NCI-H1694 (cell line): ENCODE data around the gene SOX6.

Experiments
- DNase-seq: peaks from one replicate; lab custom pipeline; 2025; lab: John Stamatoyannopoulos, UW

The SOX6 gene

DNA sequence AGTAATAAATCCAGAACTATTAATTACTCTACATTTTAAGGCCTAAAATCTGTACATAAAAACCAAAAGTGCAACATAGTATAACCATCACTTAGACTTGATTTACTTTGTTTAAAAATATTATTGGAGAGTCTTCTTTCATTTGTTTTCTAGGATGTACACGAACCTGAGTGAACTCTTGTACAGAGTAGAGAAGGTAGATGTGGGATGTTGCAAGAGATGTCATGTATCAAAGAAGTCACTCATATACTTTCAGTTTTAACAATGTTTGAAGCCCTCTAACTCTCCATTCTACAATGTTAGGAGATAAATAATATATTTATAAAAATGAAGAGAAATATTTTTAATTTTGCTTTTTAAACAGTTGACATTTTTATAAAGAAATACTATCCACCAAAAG is 38.6 kb downstream of the SOX6 start:
- no peak for DNase-seq

DNA sequence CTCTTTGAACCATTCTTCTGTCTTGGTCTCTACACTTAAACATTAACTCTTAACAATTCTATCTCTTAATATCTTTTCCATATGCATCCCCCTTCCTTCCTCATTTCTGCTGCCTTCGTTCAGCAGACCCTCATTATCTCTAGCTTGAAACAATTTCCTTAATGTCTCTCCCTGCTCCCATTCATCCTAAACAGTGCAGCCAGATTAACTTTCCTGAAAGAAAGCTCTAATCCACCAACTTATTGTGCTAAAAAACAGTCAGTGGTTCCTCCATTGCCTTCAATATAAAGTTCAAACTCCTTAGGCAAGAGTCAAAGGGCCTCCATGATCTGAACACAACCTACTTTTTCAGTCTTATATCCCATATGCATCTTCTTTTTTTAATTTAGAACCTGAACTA is 42.5 kb downstream of the SOX6 start:
- no peak for DNase-seq

DNA sequence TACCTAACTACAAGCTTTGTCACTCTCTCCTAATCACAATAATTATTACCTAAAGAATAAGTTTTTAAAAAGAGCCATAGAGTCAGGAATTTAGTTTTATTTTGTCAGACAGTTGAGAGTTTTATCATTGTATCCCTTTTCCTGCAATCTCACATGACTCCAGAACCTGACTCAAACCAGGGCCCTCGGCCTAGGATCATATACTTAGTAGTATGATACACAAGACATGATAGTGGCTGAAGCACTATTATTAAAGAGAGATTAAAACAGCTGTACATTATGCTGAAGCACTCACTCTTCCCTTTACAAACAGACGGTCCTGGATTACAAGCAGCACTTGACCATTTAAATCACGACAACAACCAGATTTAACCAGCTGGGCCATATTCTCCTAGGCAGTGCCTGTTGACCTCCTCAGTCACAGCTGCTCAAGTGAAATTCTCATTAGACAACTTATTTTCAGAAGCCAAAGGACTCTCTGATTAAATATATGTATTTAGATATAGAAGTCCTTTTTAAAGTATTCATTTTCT is 44.0 kb downstream of the SOX6 start:
- no peak for DNase-seq

DNA sequence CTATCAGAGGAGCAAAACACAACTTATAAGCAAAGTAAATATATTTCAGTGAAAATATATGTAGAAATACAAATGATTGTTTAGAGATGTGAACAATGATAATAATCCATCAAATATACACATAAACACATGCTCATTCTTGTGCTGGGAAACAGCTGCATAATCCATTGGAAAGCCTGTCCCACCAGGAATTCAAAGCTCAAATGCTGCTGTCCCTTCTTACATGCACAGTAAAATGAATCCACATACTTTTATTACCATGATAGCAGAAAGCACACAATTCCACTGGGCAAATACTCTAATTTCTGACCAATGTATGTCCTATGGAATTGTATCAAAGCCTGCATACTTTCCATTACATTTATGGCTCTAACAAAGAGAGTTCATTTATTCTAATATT is 44.5 kb downstream of the SOX6 start:
- DNase-seq = no peak

DNA sequence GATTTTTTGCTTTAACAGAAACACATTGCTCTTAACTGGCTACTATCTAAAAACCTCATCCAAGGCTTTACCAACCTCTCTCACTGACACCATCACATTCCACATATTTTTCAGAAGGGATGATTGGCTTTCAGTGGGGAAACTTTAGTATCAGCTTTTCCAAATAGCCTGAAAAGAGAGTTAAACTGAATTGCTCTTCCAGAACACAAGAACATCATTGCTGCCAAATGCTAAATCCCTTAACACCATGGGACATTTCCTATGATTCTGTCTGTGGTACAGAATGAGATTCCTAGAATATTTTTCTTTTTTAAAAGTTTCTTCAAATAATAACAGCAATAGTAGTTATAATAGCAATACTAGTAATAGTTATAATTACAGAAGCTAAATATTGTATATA is 45.4 kb downstream of the SOX6 start:
- DNase-seq = no peak

DNA sequence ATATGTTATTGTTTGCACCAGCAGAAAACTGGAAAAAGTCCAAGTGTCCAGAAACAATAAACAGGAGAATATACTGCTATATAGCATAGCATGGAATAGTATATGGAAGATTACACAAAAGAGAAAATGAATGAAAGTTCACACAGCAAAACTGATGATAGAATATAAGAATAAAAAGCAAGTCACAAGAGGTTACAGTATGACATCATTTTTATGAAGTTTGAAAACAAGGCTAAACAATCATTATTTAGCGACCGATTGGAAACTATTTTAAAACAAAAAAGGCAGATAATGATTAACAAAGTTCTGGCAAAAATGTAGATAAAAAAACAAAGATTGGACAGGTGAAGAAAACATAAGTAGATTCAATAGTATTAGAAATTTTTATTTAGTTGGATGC is 47.1 kb downstream of the SOX6 start:
- no peak for DNase-seq

DNA sequence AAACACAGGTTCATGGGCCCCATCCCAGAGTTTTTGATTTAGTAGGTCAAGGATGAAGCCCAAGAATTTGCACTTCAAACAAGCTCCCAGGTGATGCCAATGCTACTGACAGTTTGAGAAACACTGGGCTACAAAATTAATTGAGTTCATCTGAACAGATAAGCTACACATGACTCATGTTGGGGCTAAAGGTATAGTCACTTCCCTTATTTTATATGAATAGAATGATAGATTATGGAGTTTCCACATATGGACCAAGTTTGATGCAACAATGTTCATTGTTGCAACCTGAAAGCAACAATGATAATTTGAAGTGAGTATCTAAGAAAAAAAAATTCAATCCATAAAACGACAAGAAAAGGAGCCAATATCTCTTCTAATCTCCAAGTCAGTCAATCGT is 54.9 kb downstream of the SOX6 start:
- no peak for DNase-seq

DNA sequence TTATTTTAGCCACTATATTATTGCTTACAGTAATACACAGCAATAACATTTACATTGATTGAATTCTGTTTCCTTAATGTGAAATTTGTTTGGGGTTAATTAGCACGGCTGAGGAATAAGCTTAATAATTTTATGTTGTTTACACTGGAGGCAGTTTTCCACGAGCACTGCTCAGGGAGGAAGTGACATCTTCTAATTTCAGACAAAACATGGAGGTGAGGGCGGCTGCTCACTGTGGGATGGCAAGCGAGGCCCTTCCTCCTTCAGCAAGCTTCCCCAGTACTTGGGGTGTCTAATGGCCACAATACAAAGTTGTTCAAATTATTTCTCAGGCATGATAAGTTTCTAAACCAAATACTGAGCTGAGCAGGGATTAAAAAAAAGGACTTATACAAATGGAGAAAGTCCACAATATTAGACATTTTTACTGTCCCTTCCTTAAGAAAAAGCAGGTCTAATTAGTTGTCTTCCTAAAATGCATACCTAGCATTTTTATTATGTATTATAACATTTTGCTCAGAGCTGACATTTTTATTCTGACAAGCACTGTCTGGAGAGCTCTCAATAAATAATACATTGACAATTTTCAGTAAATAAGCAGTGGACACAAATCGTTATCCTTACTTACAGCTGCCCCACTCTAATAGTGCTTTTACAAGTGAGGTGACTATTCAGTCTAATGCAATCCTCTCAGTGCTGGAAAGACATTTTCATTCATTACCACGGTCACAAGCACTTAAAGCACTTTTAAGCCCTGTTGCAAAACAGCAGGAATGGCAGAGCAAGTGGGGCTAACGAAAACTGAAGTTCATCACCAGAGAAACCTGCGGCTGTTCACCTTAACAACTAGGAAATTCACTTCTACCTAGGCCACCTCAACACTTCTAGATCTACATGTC is 56.2 kb downstream of the SOX6 start:
- DNase-seq = no peak

DNA sequence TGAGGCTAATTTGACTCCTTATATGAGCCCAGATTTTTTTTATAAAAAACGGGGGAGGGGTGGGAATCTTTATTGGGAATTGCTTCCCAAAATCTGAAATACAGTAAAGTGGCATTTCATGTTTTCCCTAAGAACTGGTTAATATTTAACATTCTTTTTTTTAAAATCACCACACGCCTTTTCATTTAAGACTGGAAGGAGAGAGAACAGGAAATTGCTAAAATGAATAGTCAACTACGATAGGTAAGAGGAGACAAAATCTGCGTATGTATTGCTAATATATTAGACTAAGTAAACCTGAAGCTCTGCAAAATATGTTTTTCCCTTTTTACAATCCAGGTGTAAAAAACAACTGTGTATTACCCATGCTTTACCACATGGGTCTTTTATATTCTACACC is 57.0 kb downstream of the SOX6 start:
- no peak for DNase-seq

DNA sequence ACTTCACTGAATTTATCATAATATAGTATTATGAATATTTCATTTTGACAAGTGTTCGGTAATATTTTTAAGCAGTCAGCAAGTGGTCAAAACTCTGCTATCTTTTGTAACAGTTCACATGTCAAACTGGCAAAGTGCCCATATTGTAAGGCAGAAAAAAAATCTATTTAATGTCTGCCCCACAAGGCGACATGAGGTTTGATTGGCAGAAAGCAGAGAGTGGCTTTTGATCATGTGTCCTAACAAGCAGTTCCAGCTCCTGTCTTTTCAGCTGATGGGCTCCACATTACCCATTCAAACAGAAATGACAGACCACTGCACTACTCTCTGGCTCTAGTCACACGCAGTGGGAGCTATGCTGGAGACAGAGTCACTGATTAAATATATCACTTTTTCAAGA is 59.0 kb downstream of the SOX6 start:
- DNase-seq = no peak

DNA sequence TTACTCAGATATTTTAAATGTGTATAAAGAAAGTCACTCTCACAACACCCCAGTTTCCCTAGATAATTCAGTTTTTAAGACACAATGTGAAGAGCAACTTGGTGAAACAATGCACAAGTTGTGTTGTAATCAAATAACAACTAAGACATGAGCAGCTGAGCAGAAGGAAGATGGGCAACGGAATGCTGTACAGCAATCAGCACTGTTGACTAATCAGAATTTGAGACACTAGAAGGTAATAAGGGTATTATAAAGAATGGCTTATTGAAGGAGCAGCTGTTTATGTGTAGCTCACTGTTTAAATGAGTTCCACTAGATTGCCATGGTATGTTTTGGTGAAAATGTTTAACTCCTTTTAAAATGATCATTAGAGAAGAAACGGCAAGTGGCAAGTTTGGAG is 60.1 kb downstream of the SOX6 start:
- no peak for DNase-seq

DNA sequence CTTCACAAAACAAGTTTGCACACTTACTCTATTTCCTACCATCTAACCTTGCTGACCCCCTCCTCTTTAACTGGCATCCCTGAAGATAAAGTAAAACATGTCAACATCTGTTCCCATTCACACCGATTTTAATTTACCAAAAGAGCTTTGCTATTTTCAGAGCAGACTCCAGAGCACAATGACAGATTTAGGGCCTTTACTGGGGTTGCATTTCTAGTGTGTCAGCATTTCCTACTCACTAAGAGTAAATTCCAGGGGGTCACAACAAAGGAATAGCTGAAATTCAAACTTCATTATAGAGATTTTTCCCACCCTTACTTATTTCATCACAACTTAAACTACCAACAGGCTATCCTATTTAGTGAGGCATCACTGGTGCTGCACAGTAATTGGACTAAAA is 60.8 kb downstream of the SOX6 start:
- no peak for DNase-seq

DNA sequence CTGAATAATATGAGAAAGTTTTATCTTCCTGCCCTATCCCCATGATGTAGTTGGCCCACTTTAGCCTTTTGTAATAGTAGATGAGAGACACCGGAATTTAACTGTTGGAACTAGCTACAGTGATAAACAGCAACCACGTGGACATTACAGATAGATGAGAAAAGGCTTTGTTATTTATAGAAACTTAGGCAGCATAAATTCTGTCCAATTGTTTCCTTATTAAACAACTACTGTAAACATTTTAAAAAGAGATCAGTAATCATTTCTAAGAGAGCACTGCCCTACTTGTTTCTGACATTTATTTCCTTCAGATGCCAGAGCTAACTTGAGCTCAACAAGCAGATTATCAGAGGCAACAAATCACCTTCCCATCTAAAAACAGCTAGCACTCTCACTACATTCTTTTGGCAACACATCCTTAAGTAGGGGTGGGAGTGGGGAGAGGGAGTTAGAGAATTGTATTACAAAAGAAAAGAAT is 63.1 kb downstream of the SOX6 start:
- no peak for DNase-seq

DNA sequence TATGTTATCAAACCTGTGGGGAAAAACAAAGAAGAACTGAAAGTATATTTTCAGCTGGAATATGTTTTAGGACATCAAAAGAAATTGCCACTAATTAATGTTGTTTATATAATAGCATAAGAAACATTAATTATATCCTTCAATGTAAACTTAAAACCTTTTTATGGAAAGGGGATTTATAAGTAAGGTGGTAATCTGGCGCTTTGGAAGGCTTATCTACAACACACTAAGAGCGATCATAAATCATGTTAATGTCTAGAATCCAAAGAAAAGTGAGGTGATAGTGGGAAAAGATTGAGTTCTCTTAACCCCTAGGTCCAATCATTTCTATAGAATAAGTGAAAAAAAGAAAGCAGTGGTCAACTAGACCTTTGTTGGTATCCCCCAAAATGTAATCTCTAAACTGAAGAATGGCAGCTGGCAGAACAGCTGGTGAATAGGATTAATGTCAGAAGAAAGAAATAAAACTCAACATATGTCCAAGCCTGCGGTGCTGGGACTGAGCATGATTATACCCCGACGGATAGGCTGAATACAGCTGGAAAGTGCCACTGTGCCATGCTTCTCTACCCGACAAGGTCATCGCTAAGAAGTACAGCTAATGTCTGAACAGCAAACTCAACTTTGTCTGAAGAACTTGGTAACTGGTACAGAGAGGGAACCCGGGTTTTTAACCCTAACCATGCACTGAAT is 64.0 kb downstream of the SOX6 start:
- peak; percentile 4 for DNase-seq

DNA sequence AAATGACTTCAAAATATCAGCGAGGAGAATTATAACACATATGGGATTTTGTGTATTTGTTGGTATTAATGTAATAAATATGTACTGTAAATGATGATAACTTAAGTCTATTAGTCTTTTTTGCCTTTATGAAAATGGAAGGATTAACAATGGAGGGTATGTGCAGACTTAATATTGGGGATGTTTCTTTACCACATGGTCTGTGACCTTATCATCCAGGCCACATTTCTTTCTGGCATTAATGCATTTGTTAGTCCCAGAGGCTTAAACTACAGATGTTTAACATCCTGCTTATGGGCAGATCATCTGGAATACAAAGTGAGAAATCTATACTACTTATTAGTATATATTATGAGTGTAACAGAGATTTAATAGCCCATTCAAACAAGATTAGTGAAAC is 64.6 kb downstream of the SOX6 start:
- DNase-seq = no peak

DNA sequence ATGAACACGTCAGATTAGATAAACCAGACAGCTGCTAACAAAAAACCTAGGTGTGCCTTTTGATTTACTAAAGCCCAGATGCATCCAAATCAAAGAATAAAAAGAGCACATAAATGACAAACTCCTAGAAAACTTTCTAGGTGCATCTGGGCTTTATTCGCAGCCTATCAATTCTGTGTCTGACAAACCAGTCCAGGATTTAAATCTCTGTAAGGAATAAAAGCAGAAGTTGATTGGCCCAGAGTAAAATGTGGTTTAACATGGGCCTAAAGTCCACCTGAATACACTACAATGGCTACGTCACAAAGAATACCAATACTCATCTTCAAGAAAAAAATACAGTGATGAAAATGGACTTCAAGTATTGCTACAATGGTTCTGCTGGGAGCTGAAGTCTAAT is 66.8 kb downstream of the SOX6 start:
- no peak for DNase-seq

DNA sequence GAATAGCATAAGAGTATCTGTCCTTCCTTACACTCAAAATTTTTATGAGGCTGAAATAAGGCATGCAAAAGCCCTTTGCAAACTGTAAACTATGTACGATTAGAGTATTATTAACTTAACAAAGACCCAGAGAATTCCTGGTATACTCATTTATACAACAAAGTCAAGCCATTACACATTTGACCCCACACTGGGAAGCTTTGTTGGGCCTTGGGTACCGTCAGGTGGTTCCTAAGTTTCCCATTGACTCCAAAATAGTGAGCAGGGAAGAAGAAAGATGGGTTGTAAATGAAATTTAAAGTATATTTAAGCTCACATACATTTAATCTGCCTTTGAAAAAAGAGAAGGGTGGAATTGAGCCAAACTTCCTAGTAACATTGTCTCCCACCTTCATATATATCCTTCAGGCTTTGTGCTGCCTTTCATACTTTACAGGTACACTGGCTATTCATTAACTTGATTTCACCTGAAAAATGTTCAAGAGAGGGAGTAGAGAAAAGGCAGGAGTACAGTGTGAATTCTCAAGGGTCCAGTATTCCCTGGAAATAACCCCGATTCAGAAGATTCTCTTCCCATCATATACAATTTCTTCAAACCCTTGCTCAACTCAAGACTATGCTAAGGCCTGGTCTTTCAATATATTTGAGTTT is 68.6 kb downstream of the SOX6 start:
- DNase-seq = no peak

DNA sequence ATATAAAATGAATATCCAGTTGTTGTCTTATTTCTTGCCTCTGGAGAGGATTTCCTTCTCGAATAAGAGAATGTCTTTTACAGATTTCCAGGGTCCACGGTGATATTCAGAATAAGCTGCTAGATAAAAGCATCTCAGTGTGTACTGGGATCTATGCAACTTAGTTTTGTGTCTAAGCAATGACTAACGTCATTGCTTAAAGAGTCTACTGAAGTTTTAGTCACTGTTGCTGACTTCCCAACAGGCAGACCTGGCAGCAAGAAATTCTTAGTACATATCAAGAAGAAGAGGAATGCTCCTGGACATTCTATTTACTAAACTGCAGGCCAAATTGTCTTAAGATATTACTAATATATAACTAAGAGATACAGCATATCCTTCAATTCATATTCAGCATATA is 70.3 kb downstream of the SOX6 start:
- DNase-seq = no peak

DNA sequence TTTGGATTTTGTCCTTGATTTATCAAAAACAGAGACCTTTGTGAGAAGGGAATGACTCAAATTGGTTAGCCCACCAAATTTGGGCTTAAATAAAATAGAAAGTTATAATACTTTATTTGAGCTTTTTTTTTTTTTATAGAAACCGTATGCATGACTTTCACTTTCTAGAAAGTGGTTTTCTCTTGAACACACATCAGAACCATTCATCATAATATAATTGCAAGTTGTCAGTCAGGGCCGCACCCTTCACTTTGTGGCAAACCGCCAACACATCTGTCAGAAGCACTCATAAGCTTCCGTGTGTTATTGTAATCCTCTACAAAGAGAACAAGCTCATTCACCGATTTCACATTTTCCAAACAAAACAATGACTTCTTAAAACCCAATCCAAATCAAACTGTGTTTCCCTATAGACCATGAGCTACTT is 76.1 kb downstream of the SOX6 start:
- DNase-seq = peak; percentile 65

DNA sequence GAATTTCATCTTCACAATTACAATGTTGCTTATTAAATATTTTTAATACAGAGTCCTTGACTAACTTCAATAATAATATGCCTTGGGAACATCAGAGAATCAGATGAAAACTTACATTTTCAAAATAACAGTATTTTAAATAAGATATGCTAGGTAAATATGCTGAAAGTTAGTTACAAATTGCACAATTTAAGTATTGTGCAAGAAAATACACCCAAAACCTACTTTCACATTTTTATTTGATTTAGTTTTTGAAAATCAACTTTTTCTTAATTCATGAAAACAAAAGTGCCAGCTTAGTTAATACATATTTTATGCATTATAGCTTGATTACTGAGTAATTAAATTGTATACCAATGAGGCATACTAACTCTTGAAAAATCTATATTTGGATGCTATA is 76.8 kb downstream of the SOX6 start:
- DNase-seq = no peak

DNA sequence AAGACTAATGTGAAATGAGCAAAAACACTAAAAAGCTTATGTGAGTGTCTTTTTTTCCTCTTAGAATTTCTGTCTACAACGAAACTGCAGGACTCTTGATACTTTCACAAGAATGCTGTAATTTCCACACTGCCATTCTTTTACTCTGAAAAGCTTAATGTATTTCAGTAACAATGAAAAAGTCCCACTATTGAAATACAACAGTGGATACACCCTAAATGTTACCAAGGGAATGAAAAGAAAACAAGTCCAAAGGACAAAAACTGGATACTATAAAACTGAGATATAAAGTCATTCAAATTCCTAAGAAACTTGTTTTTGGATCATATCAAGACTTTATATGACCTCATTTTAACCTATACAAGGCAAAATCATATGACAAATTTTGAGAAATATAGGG is 77.4 kb downstream of the SOX6 start:
- DNase-seq = no peak

DNA sequence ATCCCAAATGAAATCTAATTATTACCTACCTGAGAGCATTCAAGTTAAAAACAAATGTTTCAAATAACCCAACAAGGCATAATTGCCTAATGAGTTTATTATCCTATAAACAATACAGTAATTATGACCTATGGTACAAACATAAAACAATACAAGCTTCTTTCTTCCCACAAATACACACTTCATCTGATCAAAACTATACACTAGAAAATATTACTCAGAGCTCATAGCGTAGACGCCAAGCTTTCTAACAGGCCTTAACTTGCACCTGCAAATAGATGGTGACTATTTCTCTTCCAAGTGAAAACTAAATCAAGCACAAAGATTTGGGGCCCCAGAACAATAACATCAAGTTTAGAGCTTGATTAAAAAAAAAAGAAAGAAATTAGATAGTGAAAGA is 78.1 kb downstream of the SOX6 start:
- DNase-seq = no peak

DNA sequence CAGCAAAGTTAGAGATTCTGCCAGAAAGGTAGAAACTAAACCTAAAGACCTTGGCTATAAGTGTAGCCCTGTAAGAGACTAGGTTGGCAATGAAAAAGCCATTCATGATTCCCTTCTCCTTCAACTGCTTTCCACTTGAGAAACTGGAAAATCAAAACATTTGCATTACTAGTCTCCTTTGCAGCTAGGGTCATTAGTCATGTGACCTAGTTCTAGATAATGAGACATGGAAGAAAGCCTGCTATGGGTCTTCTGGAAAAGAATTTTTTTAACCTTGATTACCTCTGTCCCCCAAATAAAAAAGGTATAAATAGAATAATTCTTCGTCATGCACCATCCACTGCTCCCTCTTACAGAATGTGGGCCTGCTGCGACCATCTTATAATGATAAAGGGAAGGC is 80.1 kb downstream of the SOX6 start:
- DNase-seq = no peak
